ENCODE measurements around the gene NADK2.

GRCh38 chr5:36162810-36163486 is 78.8 kb downstream of the NADK2 start:
- no peak for TF ChIP-seq CTCF (IDR thresholded peaks at IDR 0.05)
- TF ChIP-seq POLR2A (IDR thresholded peaks at IDR 0.05): no peak
